ENCODE data around the gene CACNA1D. TPM values are rescaled to one million over a fixed set of nuclear protein-coding genes. Genes with fewer than 3 reads are reported as not detected.
A peak's percentile ranks its signal among the peaks of the same experiment; 100 is the strongest.

CACNA1D gene
- total RNA-seq, 1 experiment from 2014 or later: 1.1 TPM

DNA sequence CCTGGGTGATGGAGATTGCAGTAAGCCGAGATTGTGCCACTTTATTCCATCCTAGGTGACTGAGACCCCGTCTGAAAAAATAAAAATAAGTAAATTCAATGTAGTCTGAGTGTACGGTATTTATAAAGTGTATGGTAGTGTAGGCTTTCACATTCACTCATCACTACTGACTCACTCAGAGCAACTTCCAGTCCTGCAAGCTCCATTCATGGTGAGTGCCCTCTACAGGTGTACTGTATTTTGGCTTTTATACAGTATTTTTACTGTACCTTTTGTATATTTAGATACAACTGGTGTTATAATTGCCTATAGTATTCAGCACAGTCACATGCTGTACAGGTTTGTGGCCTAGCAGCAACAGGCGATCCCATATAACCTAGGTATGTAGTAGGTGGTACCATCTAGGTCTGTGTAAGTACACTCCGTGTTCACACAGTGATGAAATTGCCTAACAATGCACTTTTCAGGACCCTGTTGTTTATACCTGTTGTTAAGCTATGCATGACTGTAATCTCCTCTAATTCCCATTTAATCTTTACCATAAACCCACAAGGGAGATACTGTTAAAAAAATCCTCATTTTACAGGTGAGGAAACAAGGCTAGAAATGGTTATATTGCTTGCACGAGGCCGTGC, 19.3 kb downstream of the CACNA1D start:
- no peaks in the 10 kb centered on the region for H3K79me2 ChIP-seq (ENCODE audit: insufficient read depth, low read length)
- intact Hi-C loops (cut with micrococcal nuclease): no loop called here
- no peaks in the 10 kb centered on the region for H3K9me2 ChIP-seq (ENCODE audit: insufficient read depth)
- ATAC-seq (peak; percentile 88), DNase-seq (ENCODE audit: low read depth, low spot score) (peak; percentile 21)
- H3K4me3 ChIP-seq (replicated peaks in 1 of 2; ENCODE audit: low read depth in 1 of 2, low read length in 2 of 2): no peak overlapping the region
- RAD21 ChIA-PET (ENCODE audit: low non-redundant PET in 1 of 2, low total read pairs in 2 of 2, uncharacterized antibody in 2 of 2, unreplicated experiment in 2 of 2): interaction anchor here in 1 of 2 experiments (0.7 kb wide), 1 partner anchor 169 kb away, joined by 3 read pairs; no protein-coding TSS in a partner anchor
- no TSS peak for BruUV-seq (replicated peaks)
- no peak overlapping the region for H2AFZ ChIP-seq (ENCODE audit: low read depth, low read length, poor library complexity, severe bottlenecking)
- CTCF ChIA-PET: interaction anchor here (0.6 to 2.9 kb wide), 8 partner anchors 11 to 174 kb away, joined by 3 to 10 read pairs (median 3); no protein-coding TSS in a partner anchor
- H3K27me3 ChIP-seq (ENCODE audit: insufficient read depth, low read length): peaks cover 14% of the 10 kb centered on the region
- no peaks in the 10 kb centered on the region for H4K20me1 ChIP-seq (ENCODE audit: insufficient read depth)
- no peak overlapping the region for H3K4me2 ChIP-seq (ENCODE audit: low read length)
- H3K9me3 ChIP-seq (ENCODE audit: control insufficient read depth in 1 of 2, insufficient read depth in 1 of 2, low read depth in 1 of 2, low read length in 2 of 2): no peaks in the 10 kb centered on the region
- POLR2A ChIA-PET: no interaction called here
- H3K4me1 ChIP-seq (ENCODE audit: control insufficient read depth in 1 of 2, insufficient read depth in 2 of 2, low read length in 2 of 2): no peaks in the 10 kb centered on the region
- no peaks in the 10 kb centered on the region for H3K36me3 ChIP-seq (ENCODE audit: control insufficient read depth in 1 of 2, insufficient read depth in 2 of 2, low read length in 2 of 2)
- no peak overlapping the region for H3K9ac ChIP-seq (ENCODE audit: low read length)
- H3K27ac ChIP-seq (ENCODE audit: low read depth, low read length): no peak overlapping the region
- TF ChIP-seq, protein P1, sequence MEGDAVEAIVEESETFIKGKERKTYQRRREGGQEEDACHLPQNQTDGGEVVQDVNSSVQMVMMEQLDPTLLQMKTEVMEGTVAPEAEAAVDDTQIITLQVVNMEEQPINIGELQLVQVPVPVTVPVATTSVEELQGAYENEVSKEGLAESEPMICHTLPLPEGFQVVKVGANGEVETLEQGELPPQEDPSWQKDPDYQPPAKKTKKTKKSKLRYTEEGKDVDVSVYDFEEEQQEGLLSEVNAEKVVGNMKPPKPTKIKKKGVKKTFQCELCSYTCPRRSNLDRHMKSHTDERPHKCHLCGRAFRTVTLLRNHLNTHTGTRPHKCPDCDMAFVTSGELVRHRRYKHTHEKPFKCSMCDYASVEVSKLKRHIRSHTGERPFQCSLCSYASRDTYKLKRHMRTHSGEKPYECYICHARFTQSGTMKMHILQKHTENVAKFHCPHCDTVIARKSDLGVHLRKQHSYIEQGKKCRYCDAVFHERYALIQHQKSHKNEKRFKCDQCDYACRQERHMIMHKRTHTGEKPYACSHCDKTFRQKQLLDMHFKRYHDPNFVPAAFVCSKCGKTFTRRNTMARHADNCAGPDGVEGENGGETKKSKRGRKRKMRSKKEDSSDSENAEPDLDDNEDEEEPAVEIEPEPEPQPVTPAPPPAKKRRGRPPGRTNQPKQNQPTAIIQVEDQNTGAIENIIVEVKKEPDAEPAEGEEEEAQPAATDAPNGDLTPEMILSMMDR (IDR thresholded peaks at IDR 0.05 in 2 of 3, conservative IDR thresholded peaks at IDR 0.05 in 1 of 3; ENCODE audit: borderline replicate concordance in 1 of 3, insufficient read depth in 1 of 3, low read depth in 2 of 3, low read length in 2 of 3): peak; percentile 30 to 58 (median 57); a peak in 5 of 6 replicates
- TF ChIP-seq SIN3A (IDR thresholded peaks at IDR 0.05; ENCODE audit: low read depth) (no peak), RAD21 (IDR thresholded peaks at IDR 0.05; ENCODE audit: low read depth) (peak; percentile 45; the same call in 1 of the 2 replicates)

DNA sequence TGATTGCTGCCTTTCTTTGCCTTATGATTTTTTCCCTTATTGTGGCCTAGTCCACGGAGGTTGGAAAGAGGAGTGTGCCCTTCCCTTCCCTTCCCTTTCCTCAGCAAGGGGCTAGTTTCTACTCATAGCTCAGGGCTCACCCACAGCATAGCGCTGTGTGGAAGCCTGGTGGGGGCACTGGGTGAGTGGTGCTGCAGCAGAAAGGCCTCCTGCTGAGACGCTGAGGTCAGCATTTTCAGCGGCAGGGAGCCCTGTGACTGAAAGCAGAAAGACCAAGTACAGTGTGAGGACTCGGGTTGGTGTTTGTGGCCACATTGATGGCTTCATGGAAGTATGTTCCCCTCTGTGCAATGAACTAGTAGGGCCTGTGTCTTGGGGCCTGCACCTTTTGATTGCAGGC, 21.9 kb downstream of the CACNA1D start:
- Histone ChIP-seq H3K4me3 (replicated peaks in 1 of 2; ENCODE audit: low read depth in 1 of 2, low read length in 2 of 2) (no peak overlapping the region), H3K27ac (ENCODE audit: low read depth, low read length) (no peak overlapping the region), H3K27me3 (ENCODE audit: insufficient read depth, low read length) (peaks cover 4% of the 10 kb centered on the region), H4K20me1 (ENCODE audit: insufficient read depth) (no peaks in the 10 kb centered on the region), H3K36me3 (ENCODE audit: control insufficient read depth in 1 of 2, insufficient read depth in 2 of 2, low read length in 2 of 2) (no peaks in the 10 kb centered on the region), H3K9me3 (ENCODE audit: control insufficient read depth in 1 of 2, insufficient read depth in 1 of 2, low read depth in 1 of 2, low read length in 2 of 2) (no peaks in the 10 kb centered on the region), H3K79me2 (ENCODE audit: insufficient read depth, low read length) (no peaks in the 10 kb centered on the region), H3K9me2 (ENCODE audit: insufficient read depth) (no peaks in the 10 kb centered on the region), H3K4me1 (ENCODE audit: control insufficient read depth in 1 of 2, insufficient read depth in 2 of 2, low read length in 2 of 2) (no peaks in the 10 kb centered on the region), H3K9ac (ENCODE audit: low read length) (no peak overlapping the region), H2AFZ (ENCODE audit: low read depth, low read length, poor library complexity, severe bottlenecking) (no peak overlapping the region), H3K4me2 (ENCODE audit: low read length) (no peak overlapping the region)
- ChIA-PET CTCF (no interaction called here), RAD21 (ENCODE audit: low non-redundant PET in 1 of 2, low total read pairs in 2 of 2, uncharacterized antibody in 2 of 2, unreplicated experiment in 2 of 2) (no interaction called here), POLR2A (no interaction called here)
- no peak for TF ChIP-seq SRF (IDR thresholded peaks at IDR 0.05; ENCODE audit: low read depth)
- no TSS peak for BruUV-seq (replicated peaks)
- DNase-seq (ENCODE audit: low read depth, low spot score): no peak
- intact Hi-C loops (cut with micrococcal nuclease): no loop called here
- no peak for ATAC-seq

Data from HCT116 (cell line).